Measurements from ENCODE around the gene CAPN8. TPM values are rescaled to one million over a fixed set of nuclear protein-coding genes. Genes with fewer than 3 reads are reported as not detected.

CAPN8 gene
- total RNA-seq, 3 donors from 2014 or later, result 0.32 to 83.9 (median 41.3) TPM

GRCh38 chr1:223678841-223679240, 13.3 kb upstream of the CAPN8 start:
- no peak overlapping the region for H3K4me3 ChIP-seq
- H3K27me3 ChIP-seq, result no peaks in the 10 kb centered on the region
- no peaks in the 10 kb centered on the region for H3K4me1 ChIP-seq
- DNase-seq (ENCODE audit: low spot score in 2 of 2), result no peak
- TF ChIP-seq POLR2A (IDR thresholded peaks at IDR 0.05) (no peak), POLR2AphosphoS5 (IDR thresholded peaks at IDR 0.05) (no peak)
- H3K9me3 ChIP-seq, result peaks cover 10 to 11% of the 10 kb centered on the region in 2 donors
- no peaks in the 10 kb centered on the region for H3K36me3 ChIP-seq
- intact Hi-C loops (cut with DNase I; ENCODE audit: low total_unique reads), result loop anchor here (10.0 kb wide), 1 partner anchor 544 kb away; no protein-coding TSS in a partner anchor
- no peak overlapping the region for H3K27ac ChIP-seq

- H3K4me3 ChIP-seq, result no peak overlapping the region
- H3K9me3 ChIP-seq, result peaks cover 11 to 12% of the 10 kb centered on the region in 2 donors
- intact Hi-C loops (cut with DNase I; ENCODE audit: low total_unique reads), result loop anchor here (10.0 kb wide), 1 partner anchor 540 kb away; no protein-coding TSS in a partner anchor
- H3K36me3 ChIP-seq, result no peaks in the 10 kb centered on the region
- H3K4me1 ChIP-seq, result no peaks in the 10 kb centered on the region
- H3K27ac ChIP-seq, result no peak overlapping the region
- DNase-seq (ENCODE audit: low spot score in 2 of 2), result no peak
- no peaks in the 10 kb centered on the region for H3K27me3 ChIP-seq
- TF ChIP-seq CTCF (IDR thresholded peaks at IDR 0.05) (no peak), POLR2AphosphoS5 (IDR thresholded peaks at IDR 0.05) (no peak), POLR2A (IDR thresholded peaks at IDR 0.05) (no peak)
Measured at GRCh38 chr1:223674119-223674890, 8.8 kb upstream of the CAPN8 start.

DNA sequence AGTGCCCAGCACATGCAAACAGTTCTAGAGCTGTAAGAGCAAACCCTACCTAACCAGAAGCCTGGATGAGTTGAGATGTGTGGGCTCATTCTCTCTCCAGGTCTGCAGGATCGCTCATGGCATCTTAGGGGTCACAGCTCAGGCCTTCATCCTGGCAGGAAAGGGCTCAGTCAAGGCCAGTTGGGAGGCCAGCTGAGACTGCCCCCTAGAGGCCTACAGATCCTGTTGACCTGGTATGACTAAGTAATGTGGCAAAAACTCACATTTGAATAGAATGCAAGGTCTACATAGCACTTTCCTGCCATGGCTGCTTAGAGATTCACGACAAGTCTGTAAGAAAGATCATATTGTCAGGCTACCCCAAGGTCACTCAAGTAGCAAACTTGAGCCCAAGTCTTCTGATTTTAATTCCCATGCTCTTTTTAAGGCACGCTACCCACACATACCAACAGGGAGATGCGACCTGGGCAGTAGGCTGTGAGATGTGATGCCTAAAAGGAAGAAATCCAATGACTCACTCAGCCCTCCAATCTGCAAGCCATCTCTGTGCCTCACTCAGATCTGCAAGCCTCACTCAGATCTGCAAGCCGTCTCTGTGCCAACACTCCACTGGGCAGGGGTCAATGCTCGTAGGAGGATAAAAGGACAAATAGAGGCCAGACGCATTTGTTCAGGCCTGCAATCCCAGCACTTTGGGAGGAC, 5.1 kb upstream of the CAPN8 start:
- no peak overlapping the region for H3K27ac ChIP-seq

GRCh38 chr1:223669003-223669795, 3.7 kb upstream of the CAPN8 start:
- Histone ChIP-seq H3K9me3 (peaks cover 5% of the 10 kb centered on the region in 2 donors), H3K27me3 (no peaks in the 10 kb centered on the region), H3K4me1 (no peaks in the 10 kb centered on the region), H3K4me3 (no peak overlapping the region), H3K27ac (no peak overlapping the region), H3K36me3 (no peaks in the 10 kb centered on the region)
- no peak for DNase-seq (ENCODE audit: low spot score in 2 of 2)
- intact Hi-C loops (cut with DNase I; ENCODE audit: low total_unique reads), result no loop called here
- no peak for TF ChIP-seq POLR2A (IDR thresholded peaks at IDR 0.05)
- TF ChIP-seq POLR2AphosphoS5 (IDR thresholded peaks at IDR 0.05), result no peak
- TF ChIP-seq CTCF (IDR thresholded peaks at IDR 0.05), result no peak

More for the DNA sequence above, 5.1 kb upstream of the CAPN8 start:
- H3K36me3 ChIP-seq, result no peaks in the 10 kb centered on the region
- DNase-seq (ENCODE audit: low spot score in 2 of 2), result no peak
- H3K4me1 ChIP-seq, result no peaks in the 10 kb centered on the region
- no peak overlapping the region for H3K4me3 ChIP-seq
- intact Hi-C loops (cut with DNase I; ENCODE audit: low total_unique reads), result loop anchor here (10.0 kb wide), 1 partner anchor 536 kb away; no protein-coding TSS in a partner anchor
- H3K27me3 ChIP-seq, result no peaks in the 10 kb centered on the region
- peaks cover 11 to 12% of the 10 kb centered on the region in 2 donors for H3K9me3 ChIP-seq
- TF ChIP-seq CTCF (IDR thresholded peaks at IDR 0.05), result peak in 1 of 3 donors; percentile 17
- no peak for TF ChIP-seq POLR2A (IDR thresholded peaks at IDR 0.05)

GRCh38 chr1:223667484-223668182, 2.1 kb upstream of the CAPN8 start:
- Histone ChIP-seq H3K4me3 (no peak overlapping the region), H3K9me3 (no peaks in the 10 kb centered on the region), H3K27ac (no peak overlapping the region), H3K36me3 (no peaks in the 10 kb centered on the region), H3K27me3 (no peaks in the 10 kb centered on the region), H3K4me1 (no peaks in the 10 kb centered on the region)
- intact Hi-C loops (cut with DNase I; ENCODE audit: low total_unique reads), result no loop called here
- TF ChIP-seq CTCF (IDR thresholded peaks at IDR 0.05) (no peak), POLR2AphosphoS5 (IDR thresholded peaks at IDR 0.05) (no peak)
- no peak for DNase-seq (ENCODE audit: low spot score in 2 of 2)
